ENCODE measurements around the gene DNAJC27.
"Not testable (repeated sequence)": the region's sequence is repeated elsewhere in the genome, so short reads cannot be mapped to it uniquely, and the experiment has no call there.

Gene DNAJC27

DNA sequence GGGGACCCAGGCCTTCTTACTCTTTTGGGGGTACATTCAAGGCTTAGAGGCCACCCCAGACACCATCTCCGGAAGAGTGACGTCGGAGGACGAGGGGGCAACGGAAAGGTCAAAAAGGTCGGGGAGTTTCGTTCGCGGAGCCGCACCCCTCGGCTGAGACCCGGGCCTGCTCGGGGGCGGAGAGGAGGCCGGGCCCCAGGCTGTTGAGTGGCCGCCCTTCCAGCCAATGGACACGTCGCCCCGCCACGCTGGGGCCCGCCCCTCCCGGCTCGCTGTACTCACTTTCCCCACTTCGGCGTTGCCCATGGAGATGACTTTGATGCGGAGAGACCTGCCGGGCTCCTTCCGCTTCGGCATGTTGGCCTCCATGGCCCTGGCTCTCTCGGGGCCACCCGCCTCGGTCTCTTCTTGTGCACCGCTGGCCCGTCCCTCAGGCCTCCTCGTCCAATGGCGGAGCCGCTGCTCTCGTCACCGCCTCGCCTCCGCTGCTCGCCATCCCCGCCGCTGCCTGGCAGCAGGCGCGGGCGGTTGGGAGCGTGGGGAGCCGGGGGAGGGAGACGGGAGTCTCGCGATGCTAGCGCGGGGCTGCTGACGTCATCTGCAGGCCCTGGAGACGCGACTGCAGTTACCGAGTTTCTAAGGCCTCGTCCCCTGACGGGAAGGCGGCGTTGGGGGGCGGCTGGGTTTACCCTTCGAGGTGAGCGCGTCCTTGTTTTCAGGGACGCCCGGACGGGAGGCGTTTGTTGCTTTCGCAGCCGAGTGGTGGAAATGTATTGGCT, at the start of gene DNAJC27:
Gene DNAJC27 (minus strand): TSS at position 420 of the 779 bp plus-strand sequence. CDS start 51 bp downstream, at position 369.
- Histone ChIP-seq H3K4me1 (ENCODE audit: control insufficient read depth, insufficient read depth, low read length) (peaks cover 8% of the 10 kb centered on the region), H3K27me3 (ENCODE audit: control insufficient read depth in 1 of 2, insufficient read depth in 2 of 2, low read length in 2 of 2) (no peaks in the 10 kb centered on the region), H3K36me3 (ENCODE audit: control insufficient read depth in 2 of 2, insufficient read depth in 2 of 2, low read length in 2 of 2) (peaks cover 4 to 6% of the 10 kb centered on the region in 2 donors), H3K9me3 (ENCODE audit: control insufficient read depth in 2 of 2, low read length in 2 of 2) (no peaks in the 10 kb centered on the region), H3K27ac (ENCODE audit: low read length) (peak within 1 kb of the TSS; percentile 100), H3K4me3 (ENCODE audit: low read length in 2 of 2) (peak within 1 kb of the TSS; percentile 93 to 96), H3K9ac (ENCODE audit: low read length in 2 of 2) (peak within 1 kb of the TSS; percentile 100)

DNA sequence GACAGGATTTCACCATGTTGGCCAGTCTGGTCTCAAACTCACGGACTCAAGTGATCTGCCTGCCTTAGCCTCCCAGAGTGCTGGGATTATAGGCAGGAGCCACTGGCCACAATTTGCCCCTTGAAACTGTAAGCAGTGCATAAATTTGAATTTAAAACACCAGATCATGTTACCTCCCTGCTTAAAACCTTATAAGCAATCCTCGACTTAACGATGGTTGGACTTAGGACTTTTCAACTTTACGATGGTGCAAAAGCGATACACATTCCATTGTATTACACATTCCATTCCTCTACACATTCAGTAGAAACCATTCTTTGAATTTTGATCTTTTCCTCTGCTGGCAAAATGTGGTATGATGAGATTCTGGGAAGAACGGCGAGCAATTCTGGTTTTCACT, 46.9 kb upstream of the DNAJC27 start:
- no peaks in the 10 kb centered on the region for H3K9me3 ChIP-seq (ENCODE audit: control insufficient read depth in 2 of 2, low read length in 2 of 2)
- H3K27ac ChIP-seq (ENCODE audit: low read length): no peak overlapping the region
- no peaks in the 10 kb centered on the region for H3K27me3 ChIP-seq (ENCODE audit: control insufficient read depth in 1 of 2, insufficient read depth in 2 of 2, low read length in 2 of 2)
- H3K9ac ChIP-seq (ENCODE audit: low read length in 2 of 2): no peak overlapping the region
- no peaks in the 10 kb centered on the region for H3K4me1 ChIP-seq (ENCODE audit: control insufficient read depth, insufficient read depth, low read length)
- no peak overlapping the region for H3K4me3 ChIP-seq (ENCODE audit: low read length in 2 of 2)
- H3K36me3 ChIP-seq (ENCODE audit: control insufficient read depth in 2 of 2, insufficient read depth in 2 of 2, low read length in 2 of 2): no peaks in the 10 kb centered on the region

DNA sequence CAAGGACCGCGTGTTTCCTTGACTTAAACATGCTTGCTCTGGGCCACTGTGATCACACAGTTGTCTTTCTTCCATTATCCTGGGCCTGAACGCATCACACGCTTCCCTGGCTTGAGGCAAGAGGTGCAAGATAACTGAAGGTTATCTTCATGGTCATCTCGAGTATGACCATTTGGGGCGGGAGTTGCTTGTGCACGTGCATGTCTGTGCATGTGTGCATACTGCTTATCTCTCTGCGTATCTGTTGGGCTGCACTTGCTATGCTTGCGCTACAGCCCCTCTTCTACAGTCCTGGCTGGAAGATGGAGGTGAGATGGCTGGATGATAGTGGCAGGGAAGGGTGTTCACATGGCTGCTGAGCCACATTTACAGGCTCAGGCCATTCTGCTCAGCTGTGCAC, 42.9 kb upstream of the DNAJC27 start:
- H3K4me3 ChIP-seq (ENCODE audit: low read length in 2 of 2): no peak overlapping the region
- H3K9me3 ChIP-seq (ENCODE audit: control insufficient read depth in 2 of 2, low read length in 2 of 2): no peaks in the 10 kb centered on the region
- no peaks in the 10 kb centered on the region for H3K27me3 ChIP-seq (ENCODE audit: control insufficient read depth in 1 of 2, insufficient read depth in 2 of 2, low read length in 2 of 2)
- no peak overlapping the region for H3K9ac ChIP-seq (ENCODE audit: low read length in 2 of 2)
- H3K4me1 ChIP-seq (ENCODE audit: control insufficient read depth, insufficient read depth, low read length): no peaks in the 10 kb centered on the region
- H3K27ac ChIP-seq (ENCODE audit: low read length): no peak overlapping the region
- H3K36me3 ChIP-seq (ENCODE audit: control insufficient read depth in 2 of 2, insufficient read depth in 2 of 2, low read length in 2 of 2): no peaks in the 10 kb centered on the region

DNA sequence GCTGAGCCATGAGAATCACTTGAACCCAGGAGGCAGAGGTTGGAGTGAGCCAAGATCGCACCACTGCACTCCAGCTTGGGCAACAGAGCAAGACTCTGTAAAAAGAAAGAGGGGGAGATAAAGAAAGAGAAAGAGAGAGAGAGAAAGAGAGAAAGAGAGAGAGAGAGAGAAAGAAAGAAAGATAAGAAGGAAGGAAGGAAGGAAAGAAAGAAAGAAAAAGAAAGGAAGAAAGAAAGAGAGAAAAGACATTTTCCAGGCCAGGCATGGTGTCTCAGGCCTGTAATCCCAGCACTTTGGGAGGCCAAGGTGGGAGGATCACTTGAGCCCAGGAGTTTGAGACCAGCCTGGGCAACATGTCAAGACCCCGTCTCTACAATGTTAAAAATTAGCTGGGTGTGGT, 39.6 kb upstream of the DNAJC27 start:
- H3K9ac ChIP-seq (ENCODE audit: low read length in 2 of 2); H3K4me3 ChIP-seq (ENCODE audit: low read length in 2 of 2); H3K27me3 ChIP-seq (ENCODE audit: control insufficient read depth in 1 of 2, insufficient read depth in 2 of 2, low read length in 2 of 2); H3K36me3 ChIP-seq (ENCODE audit: control insufficient read depth in 2 of 2, insufficient read depth in 2 of 2, low read length in 2 of 2); H3K9me3 ChIP-seq (ENCODE audit: control insufficient read depth in 2 of 2, low read length in 2 of 2); H3K4me1 ChIP-seq (ENCODE audit: control insufficient read depth, insufficient read depth, low read length); H3K27ac ChIP-seq (ENCODE audit: low read length): not testable (repeated sequence)

DNA sequence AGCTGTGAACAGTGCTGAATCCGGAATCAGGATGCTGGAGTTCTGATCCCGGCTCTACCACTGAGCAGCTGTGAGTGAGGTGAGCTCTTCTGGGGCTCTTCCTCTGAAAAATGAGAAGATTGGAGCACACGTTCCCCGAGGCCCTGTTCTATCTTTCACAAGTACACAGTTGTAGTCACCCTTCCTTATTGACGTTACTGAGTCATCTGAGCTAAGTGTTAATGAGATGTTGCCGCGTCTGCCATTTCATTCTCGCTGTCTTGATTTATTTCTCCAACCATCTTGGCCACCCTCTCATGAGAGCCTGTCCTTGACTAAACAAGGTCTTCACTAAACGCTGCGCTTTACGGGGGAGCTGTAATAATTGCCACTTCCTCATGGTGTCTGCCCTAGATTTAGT, 38.2 kb upstream of the DNAJC27 start:
- H3K9me3 ChIP-seq (ENCODE audit: control insufficient read depth in 2 of 2, low read length in 2 of 2): no peaks in the 10 kb centered on the region
- H3K4me3 ChIP-seq (ENCODE audit: low read length in 2 of 2): no peak overlapping the region
- no peak overlapping the region for H3K27ac ChIP-seq (ENCODE audit: low read length)
- no peaks in the 10 kb centered on the region for H3K4me1 ChIP-seq (ENCODE audit: control insufficient read depth, insufficient read depth, low read length)
- H3K9ac ChIP-seq (ENCODE audit: low read length in 2 of 2): no peak overlapping the region
- no peaks in the 10 kb centered on the region for H3K27me3 ChIP-seq (ENCODE audit: control insufficient read depth in 1 of 2, insufficient read depth in 2 of 2, low read length in 2 of 2)
- H3K36me3 ChIP-seq (ENCODE audit: control insufficient read depth in 2 of 2, insufficient read depth in 2 of 2, low read length in 2 of 2): no peaks in the 10 kb centered on the region

DNA sequence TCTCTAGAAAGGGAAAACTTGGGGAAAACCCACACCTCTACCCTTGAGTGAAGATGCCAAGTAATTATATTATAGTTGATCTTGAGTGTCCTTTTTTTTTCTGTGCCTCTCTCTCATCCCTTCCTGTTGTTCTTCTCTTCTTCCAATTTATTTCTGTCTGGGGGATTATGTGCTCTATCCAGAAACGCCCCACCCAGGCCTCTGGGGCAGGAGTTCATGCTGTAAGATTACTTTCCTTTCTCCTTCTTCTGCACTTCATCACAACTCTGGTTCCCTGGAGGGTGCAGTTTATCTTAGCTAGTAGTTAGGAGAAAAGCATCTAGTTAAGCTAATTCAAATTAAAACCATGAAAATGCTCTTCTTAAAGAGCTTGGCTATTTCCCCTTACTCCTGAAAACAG, 30.3 kb upstream of the DNAJC27 start:
- Histone ChIP-seq H3K9ac (ENCODE audit: low read length in 2 of 2) (no peak overlapping the region), H3K27ac (ENCODE audit: low read length) (no peak overlapping the region), H3K4me1 (ENCODE audit: control insufficient read depth, insufficient read depth, low read length) (peaks cover 4% of the 10 kb centered on the region), H3K4me3 (ENCODE audit: low read length in 2 of 2) (no peak overlapping the region), H3K9me3 (ENCODE audit: control insufficient read depth in 2 of 2, low read length in 2 of 2) (no peaks in the 10 kb centered on the region), H3K36me3 (ENCODE audit: control insufficient read depth in 2 of 2, insufficient read depth in 2 of 2, low read length in 2 of 2) (peaks cover 0 to 4% of the 10 kb centered on the region in 2 donors), H3K27me3 (ENCODE audit: control insufficient read depth in 1 of 2, insufficient read depth in 2 of 2, low read length in 2 of 2) (no peaks in the 10 kb centered on the region)

DNA sequence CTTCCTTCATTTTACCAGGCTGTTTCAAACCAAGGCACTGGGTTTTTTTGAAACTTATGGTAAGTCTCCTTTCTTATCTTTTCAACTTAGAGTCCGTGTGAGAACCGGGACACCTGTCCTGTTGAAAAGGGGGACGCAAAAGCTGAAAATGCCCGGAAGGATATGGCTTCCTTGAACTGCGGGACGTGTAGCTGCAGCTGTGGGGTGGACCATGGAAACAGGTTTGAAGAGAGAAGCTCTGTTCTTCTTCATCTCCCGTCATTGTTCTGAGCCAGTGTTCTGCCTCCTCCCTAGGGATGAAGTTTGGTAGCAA, 29.5 kb upstream of the DNAJC27 start:
- Histone ChIP-seq H3K36me3 (ENCODE audit: control insufficient read depth in 2 of 2, insufficient read depth in 2 of 2, low read length in 2 of 2) (peaks cover 0 to 4% of the 10 kb centered on the region in 2 donors), H3K4me3 (ENCODE audit: low read length in 2 of 2) (no peak overlapping the region), H3K27ac (ENCODE audit: low read length) (no peak overlapping the region), H3K27me3 (ENCODE audit: control insufficient read depth in 1 of 2, insufficient read depth in 2 of 2, low read length in 2 of 2) (no peaks in the 10 kb centered on the region), H3K4me1 (ENCODE audit: control insufficient read depth, insufficient read depth, low read length) (peaks cover 4% of the 10 kb centered on the region), H3K9ac (ENCODE audit: low read length in 2 of 2) (no peak overlapping the region), H3K9me3 (ENCODE audit: control insufficient read depth in 2 of 2, low read length in 2 of 2) (no peaks in the 10 kb centered on the region)

DNA sequence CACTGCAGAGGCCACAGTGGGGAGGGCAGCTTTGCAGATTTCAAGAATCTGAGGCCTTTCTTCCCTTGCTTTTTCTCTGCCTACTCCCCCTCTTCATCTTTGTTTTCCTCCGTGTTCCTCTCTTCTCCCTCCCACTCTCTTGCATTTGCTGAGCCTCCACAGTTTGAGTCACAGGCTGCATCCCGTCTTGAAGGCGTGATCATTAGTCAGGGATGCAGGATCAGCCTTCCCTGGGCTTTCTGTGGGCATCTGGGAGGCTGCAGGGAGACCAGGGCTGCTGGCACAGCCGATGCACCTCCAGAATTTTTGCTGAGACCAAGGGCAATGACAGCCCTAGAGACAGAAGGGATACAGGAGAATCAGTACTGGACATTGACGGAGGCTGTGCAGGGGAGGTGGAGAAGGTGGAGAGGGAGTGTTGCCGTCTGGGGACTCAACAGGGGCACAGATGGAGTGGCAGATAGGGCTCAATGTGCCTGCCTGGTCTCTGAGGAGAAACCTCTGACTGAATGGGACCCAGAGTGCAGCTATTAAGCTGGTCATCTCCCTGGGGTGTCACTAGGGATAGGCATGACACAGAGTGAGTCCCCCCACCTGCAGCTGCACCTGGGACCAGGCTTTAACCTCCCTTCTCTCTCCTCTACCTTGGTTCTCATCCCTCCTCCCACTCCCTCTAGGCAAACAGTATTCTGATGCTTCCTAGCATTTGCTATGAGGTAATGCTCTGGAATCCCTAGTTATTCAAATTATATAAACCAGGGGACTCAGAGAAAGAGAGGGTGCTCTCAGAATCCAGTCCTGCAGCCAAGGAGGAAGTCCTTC, 29.0 kb upstream of the DNAJC27 start:
- Histone ChIP-seq H3K27me3 (ENCODE audit: control insufficient read depth in 1 of 2, insufficient read depth in 2 of 2, low read length in 2 of 2) (no peaks in the 10 kb centered on the region), H3K36me3 (ENCODE audit: control insufficient read depth in 2 of 2, insufficient read depth in 2 of 2, low read length in 2 of 2) (peaks cover 0 to 4% of the 10 kb centered on the region in 2 donors), H3K9ac (ENCODE audit: low read length in 2 of 2) (no peak overlapping the region), H3K4me3 (ENCODE audit: low read length in 2 of 2) (no peak overlapping the region), H3K4me1 (ENCODE audit: control insufficient read depth, insufficient read depth, low read length) (peaks cover 4% of the 10 kb centered on the region), H3K9me3 (ENCODE audit: control insufficient read depth in 2 of 2, low read length in 2 of 2) (no peaks in the 10 kb centered on the region), H3K27ac (ENCODE audit: low read length) (no peak overlapping the region)

DNA sequence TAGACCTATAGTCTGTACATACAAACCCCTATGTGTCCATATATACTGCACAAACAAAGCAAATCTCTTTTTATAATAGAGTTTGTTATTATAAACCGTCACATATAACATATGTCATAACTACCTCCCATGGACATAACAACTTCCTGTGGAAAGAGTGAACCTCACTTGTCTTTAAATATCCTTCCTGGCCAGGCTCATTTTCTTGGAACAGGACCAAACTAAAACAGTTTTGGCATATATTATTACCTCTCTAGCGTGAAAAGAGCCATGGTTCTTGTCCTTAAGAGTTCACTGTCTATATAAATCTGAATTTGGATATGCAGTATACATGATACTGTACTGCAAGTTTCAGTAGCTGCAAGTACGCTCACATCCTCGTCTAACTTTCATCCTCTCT, 28.3 kb upstream of the DNAJC27 start:
- Histone ChIP-seq H3K9ac (ENCODE audit: low read length in 2 of 2) (no peak overlapping the region), H3K27me3 (ENCODE audit: control insufficient read depth in 1 of 2, insufficient read depth in 2 of 2, low read length in 2 of 2) (no peaks in the 10 kb centered on the region), H3K9me3 (ENCODE audit: control insufficient read depth in 2 of 2, low read length in 2 of 2) (no peaks in the 10 kb centered on the region), H3K4me3 (ENCODE audit: low read length in 2 of 2) (no peak overlapping the region), H3K36me3 (ENCODE audit: control insufficient read depth in 2 of 2, insufficient read depth in 2 of 2, low read length in 2 of 2) (peaks cover 0 to 4% of the 10 kb centered on the region in 2 donors), H3K27ac (ENCODE audit: low read length) (no peak overlapping the region), H3K4me1 (ENCODE audit: control insufficient read depth, insufficient read depth, low read length) (peaks cover 4% of the 10 kb centered on the region)

DNA sequence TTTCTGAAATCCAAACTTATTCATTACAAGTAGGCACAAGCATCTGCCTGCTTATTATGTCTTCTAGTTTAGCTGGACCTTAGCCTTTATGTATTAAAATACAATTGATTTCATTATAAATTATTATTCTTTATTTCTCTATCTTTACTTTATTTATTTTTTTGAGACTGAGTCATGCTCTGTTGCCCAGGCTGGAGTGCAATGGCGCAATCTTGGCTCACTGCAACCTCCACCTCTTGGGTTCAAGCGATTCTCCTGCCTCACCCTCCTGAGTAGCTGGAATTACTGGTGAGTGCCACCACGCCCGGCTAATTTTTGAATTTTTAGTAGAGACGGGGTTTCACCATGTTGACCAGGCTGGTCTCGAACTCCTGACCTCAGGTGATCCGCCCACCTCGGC, 27.3 kb upstream of the DNAJC27 start:
- not testable (repeated sequence) for H3K4me1 ChIP-seq (ENCODE audit: control insufficient read depth, insufficient read depth, low read length); H3K4me3 ChIP-seq (ENCODE audit: low read length in 2 of 2); H3K27ac ChIP-seq (ENCODE audit: low read length)

DNA sequence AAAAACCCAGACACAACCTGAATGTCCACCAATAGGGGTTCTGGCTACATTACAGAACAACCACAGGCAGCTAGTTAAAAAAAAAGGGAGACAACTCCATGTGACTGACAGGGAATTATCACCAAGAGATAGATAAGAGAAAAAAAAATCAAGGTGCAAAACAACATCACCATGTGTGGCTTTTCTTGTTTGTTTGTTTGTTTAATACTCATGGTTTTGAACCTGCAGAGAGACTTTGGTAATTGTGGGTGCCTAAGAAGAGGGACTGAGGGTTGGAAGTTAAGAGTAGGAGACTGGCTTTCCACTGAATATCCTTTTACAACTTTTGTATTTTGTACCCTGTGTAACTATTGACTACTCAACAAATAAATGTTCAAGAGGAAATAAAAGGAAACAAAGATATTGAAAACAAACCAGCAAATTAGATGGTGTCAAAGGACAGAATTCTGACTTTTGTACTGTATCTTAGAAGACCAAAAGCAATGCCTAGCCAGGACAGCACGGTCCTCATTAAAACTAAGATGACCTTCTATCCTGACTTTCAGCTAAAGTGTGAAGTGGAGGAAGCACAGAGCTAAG, 22.5 kb upstream of the DNAJC27 start:
- no peaks in the 10 kb centered on the region for H3K27me3 ChIP-seq (ENCODE audit: control insufficient read depth in 1 of 2, insufficient read depth in 2 of 2, low read length in 2 of 2)
- H3K27ac ChIP-seq (ENCODE audit: low read length): no peak overlapping the region
- no peaks in the 10 kb centered on the region for H3K36me3 ChIP-seq (ENCODE audit: control insufficient read depth in 2 of 2, insufficient read depth in 2 of 2, low read length in 2 of 2)
- no peak overlapping the region for H3K4me3 ChIP-seq (ENCODE audit: low read length in 2 of 2)
- H3K4me1 ChIP-seq (ENCODE audit: control insufficient read depth, insufficient read depth, low read length): no peaks in the 10 kb centered on the region
- H3K9me3 ChIP-seq (ENCODE audit: control insufficient read depth in 2 of 2, low read length in 2 of 2): no peaks in the 10 kb centered on the region
- no peak overlapping the region for H3K9ac ChIP-seq (ENCODE audit: low read length in 2 of 2)

More for the DNA sequence above, 27.3 kb upstream of the DNAJC27 start:
- H3K36me3 ChIP-seq (ENCODE audit: control insufficient read depth in 2 of 2, insufficient read depth in 2 of 2, low read length in 2 of 2); H3K27me3 ChIP-seq (ENCODE audit: control insufficient read depth in 1 of 2, insufficient read depth in 2 of 2, low read length in 2 of 2); H3K9ac ChIP-seq (ENCODE audit: low read length in 2 of 2); H3K9me3 ChIP-seq (ENCODE audit: control insufficient read depth in 2 of 2, low read length in 2 of 2): not testable (repeated sequence)

Measured in stomach smooth muscle (tissue), 2 donors.